H9 (cell line): ENCODE results near the gene DCDC1. TPM values are rescaled to one million over a fixed set of nuclear protein-coding genes. Genes with fewer than 3 reads are reported as not detected.
A peak's percentile ranks its signal among the peaks of the same experiment; 100 is the strongest.

ENCODE experiments used
- DNase-seq: peaks from one replicate; pipeline ENCODE4 v3.0.0-alpha.2; 2017
- H2AFZ ChIP-seq: one replicate; pipeline ENCODE4 v1.6.1; 2013; ENCODE audit warnings: mild to moderate bottlenecking, low read length, control low read depth, moderate library complexity
- H2AK5ac ChIP-seq: 2 replicates; pipeline ENCODE4 v1.6.1; 2013; ENCODE audit warnings: low read length, control low read depth, mixed read lengths; ENCODE audit not compliant: insufficient read length
- H2BK120ac ChIP-seq: one replicate; pipeline ENCODE4 v1.6.1; 2013; ENCODE audit warnings: low read depth, mild to moderate bottlenecking, low read length, control low read depth, inconsistent platforms; ENCODE audit not compliant: poor library complexity, severe bottlenecking
- H2BK12ac ChIP-seq: 2 replicates; pipeline ENCODE4 v1.6.1; 2013; ENCODE audit warnings: low read length, control low read depth, mixed read lengths, low read depth; ENCODE audit not compliant: insufficient read length
- H2BK15ac ChIP-seq: 2 replicates; pipeline ENCODE4 v1.6.1; 2013; ENCODE audit warnings: low read depth, low read length, control low read depth
- H2BK20ac ChIP-seq: one replicate; pipeline ENCODE4 v1.6.1; 2013; ENCODE audit warnings: low read depth, mild to moderate bottlenecking, low read length, control low read depth, inconsistent platforms; ENCODE audit not compliant: poor library complexity, severe bottlenecking
- H2BK5ac ChIP-seq: 2 replicates; pipeline ENCODE4 v1.6.1; 2013; ENCODE audit warnings: low read length, control low read depth, mixed read lengths; ENCODE audit not compliant: insufficient read length
- H3K14ac ChIP-seq: 2 replicates; pipeline ENCODE4 v1.6.1; 2013; ENCODE audit warnings: low read length, control low read depth; ENCODE audit not compliant: insufficient read depth
- H3K18ac ChIP-seq: 2 replicates; pipeline ENCODE4 v1.6.1; 2013; ENCODE audit warnings: low read depth, mild to moderate bottlenecking, mixed read lengths, low read length, control low read depth; ENCODE audit not compliant: insufficient read length
- H3K23ac ChIP-seq: 2 replicates; pipeline ENCODE4 v1.6.1; 2013; ENCODE audit warnings: low read length, control low read depth, mixed read lengths, low read depth; ENCODE audit not compliant: insufficient read length
- H3K23me2 ChIP-seq: 2 replicates; pipeline ENCODE4 v1.6.1; 2013; ENCODE audit warnings: low read depth, mild to moderate bottlenecking, mixed read lengths, low read length, control low read depth; ENCODE audit not compliant: insufficient read length, poor library complexity, severe bottlenecking
- H3K27ac ChIP-seq: 2 replicates; pipeline ENCODE4 v1.5.1; 2013; ENCODE audit warnings: low read length, control low read depth, mixed read lengths, low read depth; ENCODE audit not compliant: insufficient read length
- H3K27me3 ChIP-seq: 2 replicates; pipeline ENCODE4 v1.6.1; 2013; ENCODE audit warnings: low read length, control low read depth, inconsistent platforms; ENCODE audit not compliant: insufficient read depth
- H3K4ac ChIP-seq: 2 replicates; pipeline ENCODE4 v1.6.1; 2013; ENCODE audit warnings: low read depth, mild to moderate bottlenecking, control low read depth, inconsistent platforms, low read length, moderate library complexity
- H3K4me1 ChIP-seq: 2 replicates; pipeline ENCODE4 v1.6.1; 2013; ENCODE audit warnings: low read length, control low read depth, inconsistent platforms; ENCODE audit not compliant: insufficient read depth
- H3K4me2 ChIP-seq: 2 replicates; pipeline ENCODE4 v1.6.1; 2013; ENCODE audit warnings: low read length, control low read depth, mixed read lengths; ENCODE audit not compliant: insufficient read length, insufficient read depth
- H3K56ac ChIP-seq: 2 replicates; pipeline ENCODE4 v1.6.1; 2013; ENCODE audit warnings: low read depth, mild to moderate bottlenecking, mixed read lengths, low read length, control low read depth; ENCODE audit not compliant: insufficient read length
- H3K79me1 ChIP-seq: 2 replicates; pipeline ENCODE4 v1.6.1; 2013; ENCODE audit warnings: low read depth, mild to moderate bottlenecking, moderate library complexity, low read length, control low read depth, inconsistent platforms; ENCODE audit not compliant: insufficient read depth, poor library complexity, severe bottlenecking
- H3K79me2 ChIP-seq: 2 replicates; pipeline ENCODE4 v1.6.1; 2013; ENCODE audit warnings: low read length, control low read depth, inconsistent platforms; ENCODE audit not compliant: insufficient read depth
- H3K9ac ChIP-seq: 2 replicates; pipeline ENCODE4 v1.6.1; 2013; ENCODE audit warnings: low read length, control low read depth, mixed read lengths; ENCODE audit not compliant: insufficient read length; ENCODE audit errors: extremely low read depth
- H3K9me3 ChIP-seq: one replicate; pipeline ENCODE4 v1.6.1; 2013; ENCODE audit warnings: low read depth, low read length, inconsistent platforms; ENCODE audit not compliant: control insufficient read depth
- H3T11ph ChIP-seq: one replicate; pipeline ENCODE4 v1.6.1; 2013; ENCODE audit warnings: mild to moderate bottlenecking, low read length, control low read depth, inconsistent platforms
- H4K20me1 ChIP-seq: one replicate; pipeline ENCODE4 v1.6.1; 2013; ENCODE audit not compliant: control insufficient read depth, insufficient read length, insufficient read depth
- H4K5ac ChIP-seq: 2 replicates; pipeline ENCODE4 v1.6.1; 2013; ENCODE audit warnings: low read depth, mild to moderate bottlenecking, mixed read lengths, low read length, control low read depth; ENCODE audit not compliant: insufficient read length
- H4K8ac ChIP-seq: replicated peaks from 2 replicates; pipeline ENCODE4 v1.6.1; 2013; ENCODE audit warnings: low read length, control low read depth, mixed read lengths, low read depth; ENCODE audit not compliant: insufficient read length
- H4K91ac ChIP-seq: 2 replicates; pipeline ENCODE4 v1.6.1; 2013; ENCODE audit warnings: low read depth, mild to moderate bottlenecking, moderate library complexity, mixed read lengths, low read length, control low read depth; ENCODE audit not compliant: insufficient read length
- H3K27ac Mint-ChIP-seq, 3 experiments: 2 replicates in 2 of 3; 3 replicates in 1 of 3; pipeline ENCODE4 v1.8.0; 2020 to 2021; ENCODE audit warnings: mixed read lengths in 3 of 3, mild to moderate bottlenecking in 1 of 3, moderate library complexity in 1 of 3
- H3K27me3 Mint-ChIP-seq: 2 replicates; pipeline ENCODE4 v1.8.0; 2021; ENCODE audit warnings: low read depth, mild to moderate bottlenecking, moderate library complexity, mixed read lengths
- H3K36me3 Mint-ChIP-seq, 3 experiments: 2 replicates in 2 of 3; 3 replicates in 1 of 3; pipeline ENCODE4 v1.8.0; 2020 to 2021; ENCODE audit warnings: low read depth in 3 of 3, mixed read lengths in 3 of 3; ENCODE audit not compliant: insufficient read depth in 1 of 3
- H3K4me1 Mint-ChIP-seq, 2 experiments: 2 replicates each; pipeline ENCODE4 v1.8.0; 2020; ENCODE audit warnings: mixed read lengths in 2 of 2
- H3K4me3 Mint-ChIP-seq, 2 experiments: 2 replicates in 1 of 2; 3 replicates in 1 of 2; pipeline ENCODE4 v1.8.0; 2020 to 2021; ENCODE audit warnings: mild to moderate bottlenecking in 2 of 2, mixed read lengths in 2 of 2, moderate library complexity in 1 of 2
- H3K9me3 Mint-ChIP-seq, 2 experiments: 2 replicates in 1 of 2; 3 replicates in 1 of 2; pipeline ENCODE4 v1.8.0; 2020; ENCODE audit warnings: mild to moderate bottlenecking in 2 of 2, mixed read lengths in 2 of 2, moderate library complexity in 1 of 2
- CTCF ChIP-seq: fragments of 200-600 bp; sonication (generic); conservative IDR thresholded peaks from 3 replicates; pipeline ENCODE4 v1.8.0; 2021; ENCODE audit warnings: antibody characterized with exemption, mild to moderate bottlenecking
- WGBS: extraction: QIAGEN DNeasy Blood & Tissue Kit; methylation state at CpG from one replicate; pipeline ENCODE4 v1.1.7; 2013; ENCODE audit warnings: missing lambda C conversion rate, low lambda C conversion rate, mixed read lengths; ENCODE audit not compliant: insufficient read length; ENCODE audit errors: extremely low coverage; 5-methylcytosine and 5-hydroxymethylcytosine counted together
- total RNA-seq: library from RNA; stranded (reverse); gene quantifications from 2 replicates; pipeline ENCODE4 v1.2.1, GENCODE V29; 2021

DCDC1 gene
- total RNA-seq, 1 experiment from 2014 or later = 0.09 TPM

GRCh38 chr11:31106968-31107576 is 262.5 kb downstream of the DCDC1 start:
- Histone ChIP-seq H2BK12ac (no peak overlapping the region), H4K20me1 (no peaks in the 10 kb centered on the region), H3K9ac (no peak overlapping the region), H2BK15ac (no peak overlapping the region), H3K23ac (no peak overlapping the region), H2AFZ (no peak overlapping the region), H2BK5ac (no peak overlapping the region), H2AK5ac (no peak overlapping the region), H3K14ac (no peak overlapping the region), H3K56ac (no peak overlapping the region), H3K79me1 (no peaks in the 10 kb centered on the region), H4K8ac (no peak overlapping the region), H3K27ac (no peak overlapping the region), H3K23me2 (no peaks in the 10 kb centered on the region), H4K91ac (no peak overlapping the region), H2BK20ac (no peak overlapping the region), H3K4ac (no peak overlapping the region), H3K27me3 (no peaks in the 10 kb centered on the region), H3K79me2 (no peaks in the 10 kb centered on the region; the same call in 1 of the 2 replicates), H3K4me2 (no peak overlapping the region), H3K4me1 (no peaks in the 10 kb centered on the region), H3T11ph (no peak overlapping the region), H4K5ac (no peak overlapping the region), H3K9me3 (no peaks in the 10 kb centered on the region), H2BK120ac (no peak overlapping the region), H3K18ac (no peak overlapping the region)
- Mint-ChIP-seq H3K4me3 (no peak overlapping the region), H3K9me3 (no peaks in the 10 kb centered on the region), H3K4me1 (peaks cover 8 to 26% of the 10 kb centered on the region in 2 experiments), H3K27me3 (no peaks in the 10 kb centered on the region), H3K27ac (no peak overlapping the region), H3K36me3 (no peaks in the 10 kb centered on the region)
- peak; percentile 67 for DNase-seq
- TF ChIP-seq CTCF = peak; percentile 91
- WGBS = no CpG with 5 or more reads among the region's 5 CpGs
